HepG2 (cell line): Measurements from ENCODE around the gene EPHA6. TPM values are rescaled to one million over a fixed set of nuclear protein-coding genes. Genes with fewer than 3 reads are reported as not detected.

ENCODE experiments used
- ATAC-seq: fragments of 200-7000 bp; cut with Tn5 transposase; 3 replicates; pipeline ENCODE4 v1.9.1; 2020; ENCODE audit warnings: mild to moderate bottlenecking, moderate library complexity
- BruUV-seq: library from RNA; stranded (reverse); fragments of 400-500 nt; replicated peaks from 2 replicates; lab custom pipeline; 2021; lab: Mats Ljungman, UMichigan
- CTCF ChIA-PET: fragments of 300-600 bp; formaldehyde crosslinking; extraction: SDS; loops from one replicate; lab custom pipeline; 2021; ENCODE audit warnings: low total read pairs, inconsistent platforms, low intra/inter-chr PET ratio; lab: Yijun Ruan, JAX
- POLR2A ChIA-PET: fragments of 350-600 bp; sonication (Branson Sonifier 250); formaldehyde crosslinking; loops from one replicate; lab custom pipeline; 2020; ENCODE audit warnings: antibody characterized with exemption, inconsistent platforms; lab: Yijun Ruan, JAX
- DNase-seq: peaks from one replicate; pipeline ENCODE4 v3.0.0-alpha.2; 2015; ENCODE audit warnings: low spot score
- FAIRE-seq: peaks from 3 replicates; lab custom pipeline; 2011; peaks lifted over from hg19 to GRCh38; lab: Jason Lieb, UNC
- H2AFZ ChIP-seq: one replicate; pipeline ENCODE4 v1.6.1; 2011; ENCODE audit warnings: low read length, inconsistent platforms
- H3K27ac ChIP-seq: fragments of 300-600 bp; 3 replicates; pipeline ENCODE4 v1.8.0; 2011; ENCODE audit warnings: mixed run types, mild to moderate bottlenecking, mixed read lengths, low read length, inconsistent platforms; ENCODE audit not compliant: insufficient read depth; ENCODE audit errors: extremely low read length
- H3K27me3 ChIP-seq, 2 experiments: fragments of 200-600 bp in 1 of 2; 2 replicates in 1 of 2; 3 replicates in 1 of 2; pipeline versions ENCODE4 v1.6.0 to v1.8.0; 2011; ENCODE audit warnings: low read length in 2 of 2, mild to moderate bottlenecking in 2 of 2, moderate library complexity in 2 of 2, inconsistent platforms in 1 of 2; ENCODE audit not compliant: insufficient read depth in 2 of 2, control insufficient read depth in 1 of 2
- H3K36me3 ChIP-seq, 2 experiments: fragments of 200-600 bp in 1 of 2; replicated peaks in 1 of 2; 2 replicates in 1 of 2; 3 replicates in 1 of 2; pipeline versions ENCODE4 v1.5.1 to v1.8.0; 2011; ENCODE audit warnings: low read length in 2 of 2, inconsistent platforms in 1 of 2; ENCODE audit not compliant: insufficient read depth in 2 of 2, control insufficient read depth in 1 of 2
- H3K4me1 ChIP-seq: 2 replicates; pipeline ENCODE4 v1.5.1; 2012; ENCODE audit warnings: low read length, inconsistent platforms; ENCODE audit not compliant: insufficient read depth
- H3K4me2 ChIP-seq: 2 replicates; pipeline ENCODE4 v1.6.0; 2011; ENCODE audit warnings: low read depth, low read length, inconsistent platforms
- H3K4me3 ChIP-seq, 3 experiments: fragments of 200-600 bp in 1 of 3; sonication (generic), shearing (Covaris generic) in 1 of 3; replicated peaks in 1 of 3; 2 replicates each; pipeline ENCODE4 v1.5.1; 2011 to 2016; ENCODE audit warnings: low read length in 3 of 3, inconsistent platforms in 2 of 3, low read depth in 2 of 3, mild to moderate bottlenecking in 2 of 3, control low read depth in 1 of 3, mixed read lengths in 1 of 3; ENCODE audit not compliant: insufficient read depth in 1 of 3
- H3K79me2 ChIP-seq: one replicate; pipeline ENCODE4 v1.6.1; 2011; ENCODE audit warnings: low read length, inconsistent platforms; ENCODE audit not compliant: insufficient read depth
- H3K9ac ChIP-seq: 2 replicates; pipeline ENCODE4 v1.6.0; 2011; ENCODE audit warnings: mild to moderate bottlenecking, low read depth, low read length, inconsistent platforms; ENCODE audit not compliant: insufficient read depth
- H3K9me3 ChIP-seq: 2 replicates; pipeline ENCODE4 v1.5.1; 2012; ENCODE audit warnings: mild to moderate bottlenecking, low read length
- H4K20me1 ChIP-seq: 2 replicates; pipeline ENCODE4 v1.6.0; 2011; ENCODE audit warnings: inconsistent platforms, mild to moderate bottlenecking, low read length, moderate library complexity; ENCODE audit not compliant: insufficient read depth
- CEBPB ChIP-seq: IDR thresholded peaks from 2 replicates; pipeline ENCODE4 v1.6.1; 2011; ENCODE audit warnings: low read depth, low read length, improper control_type of control experiment, borderline replicate concordance
- DPF2 ChIP-seq: sonication (generic); formaldehyde crosslinking; IDR thresholded peaks from 2 replicates; pipeline ENCODE4 v1.4.0; 2020; ENCODE audit warnings: mild to moderate bottlenecking, low read depth, missing genetic modification reagents, borderline replicate concordance
- ZNF33B ChIP-seq: sonication (generic); formaldehyde crosslinking; IDR thresholded peaks from 2 replicates; pipeline ENCODE4 v1.5.1; 2020; ENCODE audit warnings: mild to moderate bottlenecking, missing genetic modification reagents
- WGBS: methylation state at CpG from one replicate; pipeline ENCODE4 v1.1.6; 2017; ENCODE audit warnings: low lambda C conversion rate; 5-methylcytosine and 5-hydroxymethylcytosine counted together
- in situ Hi-C: cut with HindIII; loops from 2 replicates; pipeline ENCODE4 v1.10.0; 2017; ENCODE audit warnings: low pct_unique_long_range_greater_than_20kb; ENCODE audit not compliant: extremely low pct_ligation_motif_present
- intact Hi-C: fragments of 100-400 bp; cut with micrococcal nuclease; formaldehyde crosslinking; loops from one replicate; pipeline ENCODE4 v1.10.0; 2022; ENCODE audit not compliant: unreplicated experiment
- polyA plus RNA-seq, 8 experiments: library from polyadenylated mRNA; depleted of rRNA in 3 of 8; stranded (reverse) in 7 of 8; unstranded in 1 of 8; fragments of >200 nt; fragmentation: Illumina TruSeq in 4 of 8; extraction: Trizol in 4 of 8; gene quantifications; 2 replicates each; pipeline versions ENCODE4 v1.2.1 to v1.2.3, GENCODE V29; 2011 to 2016; ENCODE audit warnings: low read depth in 4 of 8, missing spikeins in 1 of 8, mixed read lengths in 1 of 8; ENCODE audit not compliant: insufficient read depth in 1 of 8
- total RNA-seq, 5 experiments: library from RNA; depleted of rRNA; stranded (reverse); fragments of >200 nt; fragmentation: Illumina TruSeq; extraction: Trizol; gene quantifications; 2 replicates each; pipeline ENCODE4 v1.2.3, GENCODE V29; 2016; ENCODE audit warnings: low read depth in 1 of 5
- TF ChIP-seq, protein P1 (sequence below): sonication (generic); formaldehyde crosslinking; IDR thresholded peaks from 2 replicates; pipeline ENCODE4 v1.4.0; 2020; ENCODE audit warnings: missing genetic modification reagents, borderline replicate concordance

Gene EPHA6
- total and polyA plus RNA-seq, 2 of the 13 experiments (the other 11 are each of a cell fraction or from before 2014, with no cell fraction given), result not detected

DNA sequence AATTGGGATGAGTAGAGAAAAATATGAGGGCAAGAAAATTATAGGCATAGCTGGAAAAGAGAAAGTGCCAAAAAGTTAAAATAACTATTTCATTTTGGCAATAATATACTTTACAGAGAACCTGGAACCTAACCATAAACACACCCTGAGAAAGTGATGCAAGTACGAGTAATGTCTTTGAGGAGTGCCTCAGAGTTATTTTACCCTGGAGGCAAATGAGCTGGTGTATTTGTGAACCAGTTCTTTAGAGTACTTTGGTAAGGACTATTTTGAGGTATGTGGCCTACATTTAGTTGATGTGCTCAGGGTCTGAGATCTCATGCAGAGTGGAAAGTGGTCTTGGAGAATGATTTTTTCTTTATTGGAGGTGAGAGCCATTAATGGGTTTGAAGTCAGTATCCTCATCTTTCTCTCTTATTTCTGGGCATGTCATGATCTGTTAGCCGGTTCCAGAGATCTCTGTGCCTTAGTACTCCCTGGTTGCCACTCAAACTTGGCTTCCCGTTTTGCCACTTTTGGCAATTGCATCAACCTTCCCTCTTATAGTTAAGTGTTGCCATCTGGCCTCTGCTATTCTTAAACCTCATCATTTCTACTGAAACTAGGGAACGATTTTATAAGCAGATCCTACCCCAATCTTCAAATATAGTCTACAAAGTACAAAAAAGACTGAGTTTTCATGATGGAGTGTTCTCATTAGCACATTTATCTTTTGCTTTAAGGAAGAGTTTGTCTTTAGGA lies 145.7 kb downstream of the EPHA6 start:
- ChIA-PET POLR2A (no interaction called here), CTCF (no interaction called here)
- Histone ChIP-seq H4K20me1 (no peaks in the 10 kb centered on the region), H3K4me2 (no peak overlapping the region), H3K4me3 (no peak overlapping the region), H3K9ac (no peak overlapping the region), H3K4me1 (no peaks in the 10 kb centered on the region), H3K9me3 (no peaks in the 10 kb centered on the region), H2AFZ (no peak overlapping the region), H3K27me3 (no peaks in the 10 kb centered on the region; a peak in 1 of 5 replicates), H3K36me3 (no peaks in the 10 kb centered on the region), H3K27ac (no peak overlapping the region), H3K79me2 (no peaks in the 10 kb centered on the region)
- 4% methylated on average over 4 of the region's 4 CpGs for WGBS
- DNase-seq (no peak), ATAC-seq (no peak), FAIRE-seq (no peak)
- TF ChIP-seq, protein P1, sequence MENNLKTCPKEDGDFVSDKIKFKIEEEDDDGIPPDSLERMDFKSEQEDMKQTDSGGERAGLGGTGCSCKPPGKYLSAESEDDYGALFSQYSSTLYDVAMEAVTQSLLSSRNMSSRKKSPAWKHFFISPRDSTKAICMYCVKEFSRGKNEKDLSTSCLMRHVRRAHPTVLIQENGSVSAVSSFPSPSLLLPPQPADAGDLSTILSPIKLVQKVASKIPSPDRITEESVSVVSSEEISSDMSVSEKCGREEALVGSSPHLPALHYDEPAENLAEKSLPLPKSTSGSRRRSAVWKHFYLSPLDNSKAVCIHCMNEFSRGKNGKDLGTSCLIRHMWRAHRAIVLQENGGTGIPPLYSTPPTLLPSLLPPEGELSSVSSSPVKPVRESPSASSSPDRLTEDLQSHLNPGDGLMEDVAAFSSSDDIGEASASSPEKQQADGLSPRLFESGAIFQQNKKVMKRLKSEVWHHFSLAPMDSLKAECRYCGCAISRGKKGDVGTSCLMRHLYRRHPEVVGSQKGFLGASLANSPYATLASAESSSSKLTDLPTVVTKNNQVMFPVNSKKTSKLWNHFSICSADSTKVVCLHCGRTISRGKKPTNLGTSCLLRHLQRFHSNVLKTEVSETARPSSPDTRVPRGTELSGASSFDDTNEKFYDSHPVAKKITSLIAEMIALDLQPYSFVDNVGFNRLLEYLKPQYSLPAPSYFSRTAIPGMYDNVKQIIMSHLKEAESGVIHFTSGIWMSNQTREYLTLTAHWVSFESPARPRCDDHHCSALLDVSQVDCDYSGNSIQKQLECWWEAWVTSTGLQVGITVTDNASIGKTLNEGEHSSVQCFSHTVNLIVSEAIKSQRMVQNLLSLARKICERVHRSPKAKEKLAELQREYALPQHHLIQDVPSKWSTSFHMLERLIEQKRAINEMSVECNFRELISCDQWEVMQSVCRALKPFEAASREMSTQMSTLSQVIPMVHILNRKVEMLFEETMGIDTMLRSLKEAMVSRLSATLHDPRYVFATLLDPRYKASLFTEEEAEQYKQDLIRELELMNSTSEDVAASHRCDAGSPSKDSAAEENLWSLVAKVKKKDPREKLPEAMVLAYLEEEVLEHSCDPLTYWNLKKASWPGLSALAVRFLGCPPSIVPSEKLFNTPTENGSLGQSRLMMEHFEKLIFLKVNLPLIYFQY (CRISPR knock-in tag), result no peak
- TF ChIP-seq CEBPB (no peak), ZNF33B (CRISPR knock-in tag) (no peak), DPF2 (CRISPR knock-in tag) (no peak)
- intact Hi-C loops (no loop called here), in situ Hi-C loops (no loop called here)
- BruUV-seq, result no TSS peak
